Smooth muscle cell (in vitro differentiated cells): ENCODE data around the gene LAMC1. TPM values are rescaled to one million over a fixed set of nuclear protein-coding genes. Genes with fewer than 3 reads are reported as not detected.

ENCODE experiments used
- DNase-seq: peaks from one replicate; lab custom pipeline; 2025; ENCODE audit not compliant: unreplicated experiment; lab: John Stamatoyannopoulos, UW
- H2AFZ ChIP-seq: fragments of 200-600 bp; sonication (generic); 2 replicates; pipeline ENCODE4 v1.6.0; 2016; ENCODE audit warnings: antibody characterized with exemption, low read depth, mild to moderate bottlenecking
- H3F3A ChIP-seq: fragments of 200-600 bp; sonication (generic); 2 replicates; pipeline ENCODE4 v1.6.0; 2017; ENCODE audit warnings: antibody characterized with exemption, low read depth
- H3K27ac ChIP-seq: fragments of 200-600 bp; sonication (generic); 2 replicates; pipeline ENCODE4 v1.5.1; 2016; ENCODE audit warnings: low read depth, mild to moderate bottlenecking
- H3K27me3 ChIP-seq: fragments of 200-600 bp; sonication (generic); 2 replicates; pipeline ENCODE4 v1.6.1; 2016; ENCODE audit warnings: low read depth, mild to moderate bottlenecking
- H3K36me3 ChIP-seq: fragments of 200-600 bp; sonication (generic); 2 replicates; pipeline ENCODE4 v1.5.1; 2016; ENCODE audit warnings: low read depth
- H3K4me1 ChIP-seq: fragments of 200-600 bp; sonication (generic); 2 replicates; pipeline ENCODE4 v1.5.1; 2016; ENCODE audit warnings: low read depth
- H3K4me2 ChIP-seq: fragments of 200-600 bp; sonication (generic); 2 replicates; pipeline ENCODE4 v1.6.0; 2016; ENCODE audit warnings: mild to moderate bottlenecking
- H3K4me3 ChIP-seq: fragments of 200-600 bp; sonication (generic); 2 replicates; pipeline ENCODE4 v1.5.1; 2016; ENCODE audit warnings: mild to moderate bottlenecking
- H3K79me2 ChIP-seq: fragments of 200-600 bp; sonication (generic); 2 replicates; pipeline ENCODE4 v1.6.0; 2016; ENCODE audit warnings: low read depth, mild to moderate bottlenecking
- H3K9ac ChIP-seq: fragments of 200-600 bp; sonication (generic); 2 replicates; pipeline ENCODE4 v1.6.0; 2016; ENCODE audit warnings: low read depth
- H3K9me3 ChIP-seq: fragments of 200-600 bp; sonication (generic); replicated peaks from 2 replicates; pipeline ENCODE4 v1.5.1; 2016; ENCODE audit warnings: low read depth
- H4K20me1 ChIP-seq: fragments of 200-600 bp; sonication (generic); 2 replicates; pipeline ENCODE4 v1.6.0; 2016; ENCODE audit warnings: low read depth
- CTCF ChIP-seq: fragments of 200-600 bp; sonication (generic); IDR thresholded peaks from 2 replicates; pipeline ENCODE4 v1.5.1; 2017; ENCODE audit warnings: borderline replicate concordance, mild to moderate bottlenecking, antibody characterized with exemption; ENCODE audit not compliant: insufficient read depth, poor library complexity, severe bottlenecking
- WGBS: methylation state at CpG from one replicate; pipeline ENCODE4 v1.1.7; 2016; ENCODE audit warnings: low lambda C conversion rate; 5-methylcytosine and 5-hydroxymethylcytosine counted together
- polyA plus RNA-seq: library from polyadenylated mRNA; unstranded; fragments of >200 nt; fragmentation: Nextera tagmentation; extraction: Ambion mirVana; gene quantifications from 2 replicates; pipeline ENCODE4 v1.2.1, GENCODE V29; 2016
- total RNA-seq: library from RNA; depleted of rRNA; stranded (reverse); fragments of >200 nt; gene quantifications from 2 replicates; pipeline ENCODE4 v1.2.3, GENCODE V29; 2014

LAMC1 gene
- total and polyA plus RNA-seq, 2 experiments from 2014 or later = 64.9 to 137 TPM

GRCh38 chr1:183025010-183025337 is 1.8 kb downstream of the LAMC1 start:
- 18% methylated on average over 3 of the region's 3 CpGs for WGBS
- Histone ChIP-seq H3K9me3 (no peaks in the 10 kb centered on the region), H3K27ac (peak overlapping the region; percentile 100), H3K4me1 (peaks cover 41% of the 10 kb centered on the region), H3K36me3 (no peaks in the 10 kb centered on the region), H2AFZ (no peak overlapping the region), H3K27me3 (no peaks in the 10 kb centered on the region), H3K4me2 (peak overlapping the region; percentile 88), H4K20me1 (peaks cover 51% of the 10 kb centered on the region), H3F3A (peaks cover 5% of the 10 kb centered on the region), H3K9ac (peak overlapping the region; percentile 92), H3K4me3 (peak overlapping the region; percentile 72), H3K79me2 (peaks cover 60% of the 10 kb centered on the region)
- no peak for DNase-seq
- no peak for TF ChIP-seq CTCF

- Histone ChIP-seq H2AFZ (no peak overlapping the region), H3K9me3 (no peaks in the 10 kb centered on the region), H3K27ac (peak overlapping the region; percentile 100), H4K20me1 (peaks cover 56% of the 10 kb centered on the region), H3K4me3 (peak overlapping the region; percentile 72), H3K79me2 (peaks cover 71% of the 10 kb centered on the region), H3K27me3 (no peaks in the 10 kb centered on the region), H3K4me2 (peak overlapping the region; percentile 88), H3K36me3 (no peaks in the 10 kb centered on the region), H3K4me1 (peaks cover 50% of the 10 kb centered on the region), H3F3A (peaks cover 5% of the 10 kb centered on the region), H3K9ac (peak overlapping the region; percentile 92)
- 50% methylated on average over 4 of the region's 4 CpGs for WGBS
- no peak for TF ChIP-seq CTCF
- DNase-seq = no peak
These were observed 2.9 kb downstream of the LAMC1 start for GRCh38 chr1:183025782-183026774.

GRCh38 chr1:183027031-183027430 is 3.8 kb downstream of the LAMC1 start:
- H3K4me1 ChIP-seq = peaks cover 56% of the 10 kb centered on the region
- DNase-seq = no peak
- H2AFZ ChIP-seq = no peak overlapping the region
- no peaks in the 10 kb centered on the region for H3K9me3 ChIP-seq
- no peaks in the 10 kb centered on the region for H3K36me3 ChIP-seq
- WGBS = 72% methylated on average over 3 of the region's 3 CpGs
- no peak for TF ChIP-seq CTCF
- H3K9ac ChIP-seq = no peak overlapping the region
- peaks cover 7% of the 10 kb centered on the region for H3F3A ChIP-seq
- peaks cover 81% of the 10 kb centered on the region for H3K79me2 ChIP-seq
- no peaks in the 10 kb centered on the region for H3K27me3 ChIP-seq
- H4K20me1 ChIP-seq = peaks cover 58% of the 10 kb centered on the region
- H3K27ac ChIP-seq = peak overlapping the region; percentile 90
- peak overlapping the region; percentile 88 for H3K4me2 ChIP-seq
- H3K4me3 ChIP-seq = peak overlapping the region; percentile 72
